Esophagus squamous epithelium (tissue), 5 donors: ENCODE data around the gene CCDC179. TPM values are rescaled to one million over a fixed set of nuclear protein-coding genes. Genes with fewer than 3 reads are reported as not detected.

Experiments used
- DNase-seq: peaks from one replicate; lab custom pipeline; 2025; lab: John Stamatoyannopoulos, UW
- H3K27ac ChIP-seq, 4 donors: fragments of 200-600 bp; sonication (generic); one replicate each; pipeline ENCODE4 v1.5.1; 2016 to 2019; ENCODE audit warnings: mild to moderate bottlenecking in 1 of 4
- H3K27me3 ChIP-seq, 4 donors: fragments of 200-600 bp; sonication (generic); 1 replicate in 3 of 4; 2 replicates in 1 of 4; pipeline versions ENCODE4 v1.5.1 to v1.6.0; 2017 to 2021; ENCODE audit warnings: antibody characterized with exemption in 1 of 4
- H3K36me3 ChIP-seq, 3 donors: fragments of 200-600 bp; sonication (generic); one replicate each; pipeline ENCODE4 v1.5.1; 2016 to 2019
- H3K4me1 ChIP-seq, 3 donors: fragments of 200-600 bp; sonication (generic); one replicate each; pipeline ENCODE4 v1.5.1; 2017 to 2019
- H3K4me3 ChIP-seq, 4 donors: fragments of 200-600 bp; sonication (generic); 1 replicate in 3 of 4; 2 replicates in 1 of 4; pipeline ENCODE4 v1.5.1; 2016 to 2019; ENCODE audit warnings: mild to moderate bottlenecking in 2 of 4, moderate library complexity in 1 of 4
- H3K9me3 ChIP-seq, 3 donors: fragments of 200-600 bp; sonication (generic); one replicate each; pipeline ENCODE4 v1.5.1; 2016 to 2019
- POLR2A ChIP-seq, 4 donors: fragments of 450-650 bp; IDR thresholded peaks; one replicate each; pipeline ENCODE4 v1.6.1; 2017; ENCODE audit warnings: antibody characterized with exemption in 4 of 4, mild to moderate bottlenecking in 4 of 4, moderate library complexity in 3 of 4
- WGBS, 2 donors: methylation state at CpG; one replicate each; pipeline ENCODE4 v1.1.5; 2018; 5-methylcytosine and 5-hydroxymethylcytosine counted together
- intact Hi-C: fragments of 100-400 bp; cut with DNase I; formaldehyde crosslinking; loops from one replicate; pipeline ENCODE4 v1.15.0; 2022
- total RNA-seq, 4 donors: library from RNA; depleted of rRNA; stranded (reverse); fragments of >200 nt; gene quantifications; one replicate each; pipeline ENCODE4 v1.1.0, GENCODE V29; 2016
- TF ChIP-seq, protein P1 (sequence below), 6 experiments: fragments of 450-650 bp in 4 of 6; fragments of 200-600 bp in 2 of 6; sonication (generic) in 2 of 6; IDR thresholded peaks; one replicate each; pipeline ENCODE4 v1.5.1; 2016 to 2019; ENCODE audit warnings: antibody characterized with exemption in 6 of 6, mild to moderate bottlenecking in 4 of 6, moderate library complexity in 4 of 6
- donor health status: DM: yes; HTN: yes; CAD: no.

Gene CCDC179
- total RNA-seq, 4 donors from 2014 or later, result not detected

- intact Hi-C loops, result no loop called here
- TF ChIP-seq, protein P1, sequence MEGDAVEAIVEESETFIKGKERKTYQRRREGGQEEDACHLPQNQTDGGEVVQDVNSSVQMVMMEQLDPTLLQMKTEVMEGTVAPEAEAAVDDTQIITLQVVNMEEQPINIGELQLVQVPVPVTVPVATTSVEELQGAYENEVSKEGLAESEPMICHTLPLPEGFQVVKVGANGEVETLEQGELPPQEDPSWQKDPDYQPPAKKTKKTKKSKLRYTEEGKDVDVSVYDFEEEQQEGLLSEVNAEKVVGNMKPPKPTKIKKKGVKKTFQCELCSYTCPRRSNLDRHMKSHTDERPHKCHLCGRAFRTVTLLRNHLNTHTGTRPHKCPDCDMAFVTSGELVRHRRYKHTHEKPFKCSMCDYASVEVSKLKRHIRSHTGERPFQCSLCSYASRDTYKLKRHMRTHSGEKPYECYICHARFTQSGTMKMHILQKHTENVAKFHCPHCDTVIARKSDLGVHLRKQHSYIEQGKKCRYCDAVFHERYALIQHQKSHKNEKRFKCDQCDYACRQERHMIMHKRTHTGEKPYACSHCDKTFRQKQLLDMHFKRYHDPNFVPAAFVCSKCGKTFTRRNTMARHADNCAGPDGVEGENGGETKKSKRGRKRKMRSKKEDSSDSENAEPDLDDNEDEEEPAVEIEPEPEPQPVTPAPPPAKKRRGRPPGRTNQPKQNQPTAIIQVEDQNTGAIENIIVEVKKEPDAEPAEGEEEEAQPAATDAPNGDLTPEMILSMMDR (IDR thresholded peaks at IDR 0.05), result no peak
- TF ChIP-seq POLR2A (IDR thresholded peaks at IDR 0.05), result no peak
- no peaks in the 10 kb centered on the region for H3K4me1 ChIP-seq
- no peak for DNase-seq
- H3K27ac ChIP-seq, result no peak overlapping the region
- peaks cover 0 to 9% (median 0%) of the 10 kb centered on the region in 4 donors for H3K27me3 ChIP-seq
- H3K36me3 ChIP-seq, result no peaks in the 10 kb centered on the region
- H3K9me3 ChIP-seq, result no peaks in the 10 kb centered on the region
- 68 to 70% methylated on average over 4 of the region's 4 CpGs for WGBS, 2 donors
- H3K4me3 ChIP-seq, result no peak overlapping the region
Observed at GRCh38 chr11:22802861-22803260, 57.4 kb downstream of the CCDC179 start.

- 82 to 85% methylated on average over 5 of the region's 5 CpGs for WGBS, 2 donors
- Histone ChIP-seq H3K36me3 (no peaks in the 10 kb centered on the region), H3K27ac (no peak overlapping the region), H3K4me1 (no peaks in the 10 kb centered on the region), H3K4me3 (no peak overlapping the region), H3K27me3 (peaks cover 0 to 9% (median 0%) of the 10 kb centered on the region in 4 donors), H3K9me3 (no peaks in the 10 kb centered on the region)
- intact Hi-C loops, result no loop called here
- DNase-seq, result no peak
- TF ChIP-seq, protein P1 (IDR thresholded peaks at IDR 0.05), result no peak
- TF ChIP-seq POLR2A (IDR thresholded peaks at IDR 0.05), result no peak
Observed at GRCh38 chr11:22800482-22800881, 59.8 kb downstream of the CCDC179 start.

DNA sequence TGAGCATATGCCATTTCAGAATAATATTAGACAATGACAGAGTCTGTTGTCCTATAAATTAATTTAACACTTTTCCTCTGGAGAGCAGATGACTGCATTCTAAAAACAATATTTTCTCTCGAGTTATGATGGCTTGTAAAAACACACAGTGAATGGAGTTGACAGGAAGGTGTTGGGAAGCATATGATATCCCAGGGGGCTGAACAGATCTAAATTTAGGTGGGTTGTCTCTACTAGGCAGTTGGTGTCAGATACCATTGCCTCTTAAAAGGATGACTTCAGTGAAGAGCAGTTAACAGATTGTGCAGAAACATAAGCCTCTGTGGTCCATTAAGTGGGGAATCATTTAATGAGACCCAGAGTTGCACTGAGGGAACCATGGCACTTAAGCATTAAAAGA, 61.4 kb downstream of the CCDC179 start:
- TF ChIP-seq, protein P1 (IDR thresholded peaks at IDR 0.05), result no peak
- TF ChIP-seq POLR2A (IDR thresholded peaks at IDR 0.05), result no peak
- H3K27me3 ChIP-seq, result peaks cover 0 to 6% (median 0%) of the 10 kb centered on the region in 4 donors
- H3K4me3 ChIP-seq, result no peak overlapping the region
- no peaks in the 10 kb centered on the region for H3K9me3 ChIP-seq
- H3K4me1 ChIP-seq, result no peaks in the 10 kb centered on the region
- DNase-seq, result no peak
- H3K36me3 ChIP-seq, result no peaks in the 10 kb centered on the region
- intact Hi-C loops, result no loop called here
- WGBS, 2 donors, result 55 to 59% methylated on average over 1 of the region's 1 CpG
- H3K27ac ChIP-seq, result no peak overlapping the region

DNA sequence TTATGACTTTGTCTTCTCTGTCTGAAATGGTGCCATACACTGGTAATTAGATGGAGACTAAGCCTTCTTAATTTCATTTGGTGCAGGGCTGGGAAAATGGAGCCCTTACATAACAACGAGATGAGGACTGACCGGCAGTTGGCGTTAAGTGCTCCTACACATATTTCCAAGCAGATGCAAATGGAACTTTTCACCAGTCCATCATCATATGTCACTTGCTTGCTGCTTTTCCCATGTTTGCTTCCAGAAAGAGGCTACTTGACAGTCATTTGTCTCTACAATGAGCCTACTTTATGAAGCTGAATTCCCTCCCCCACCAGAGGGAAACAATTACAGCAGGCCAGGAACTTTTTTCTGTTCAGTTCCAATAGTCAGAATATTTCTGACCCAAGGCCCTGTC, 63.2 kb downstream of the CCDC179 start:
- no peaks in the 10 kb centered on the region for H3K9me3 ChIP-seq
- H3K4me3 ChIP-seq, result no peak overlapping the region
- no peaks in the 10 kb centered on the region for H3K4me1 ChIP-seq
- no peaks in the 10 kb centered on the region for H3K36me3 ChIP-seq
- WGBS, 2 donors, result 100% methylated on average over 3 of the region's 3 CpGs
- no peak for DNase-seq
- H3K27ac ChIP-seq, result no peak overlapping the region
- intact Hi-C loops, result no loop called here
- TF ChIP-seq, protein P1 (IDR thresholded peaks at IDR 0.05), result no peak
- no peak for TF ChIP-seq POLR2A (IDR thresholded peaks at IDR 0.05)
- H3K27me3 ChIP-seq, result peaks cover 0 to 5% (median 0%) of the 10 kb centered on the region in 4 donors

Other genes starting within 250 kb of the CCDC179 start
- gene FANCF, start 234.7 kb downstream of the CCDC179 start, total RNA-seq, result 1 to 10 TPM; 4.4 to 9.1 (median 6.0) TPM
- 1 to 10 TPM in 3 of 4 donors, under 1 TPM in 1; 0.15 to 4.0 (median 2.5) TPM for gene GAS2, start 193.9 kb downstream of the CCDC179 start, total RNA-seq
- gene SVIP, start 30.7 kb downstream of the CCDC179 start, total RNA-seq, result 10 to 100 TPM in 1 of 4 donors, 1 to 10 TPM in 3; 6.1 to 11.3 (median 8.0) TPM